Heart left ventricle (tissue), 13 donors: ENCODE data around the gene PLA2G4A.

Experiments
- CTCF ChIP-seq, 12 donors: fragments of 200-600 bp; sonication (generic) in 4 of 12; IDR thresholded peaks; one replicate each; pipeline versions ENCODE4 v1.5.0 to v1.8.0; 2018 to 2022; ENCODE audit warnings: antibody characterized with exemption in 12 of 12, mild to moderate bottlenecking in 5 of 12
- POLR2A ChIP-seq, 2 donors: fragments of 450-650 bp; IDR thresholded peaks; one replicate each; pipeline ENCODE4 v1.6.1; 2017; ENCODE audit warnings: antibody characterized with exemption in 2 of 2, mild to moderate bottlenecking in 2 of 2, moderate library complexity in 2 of 2
- donor health status: ischemic (EF 13 %, LVEDD 7.1; RV severe dilation, severe dysfunction).
- donor health status: DM: no; HTN: yes; CAD: no.
- donor health status: DM: no; HTN: no; CAD: no.
- donor health status: ischemic (EF 25% LVEDD 6.9; RV normal size, moderate dysfunction).
- donor health status: ischemic (EF 25% LVEDD 5.7; RV mildly dilated, moderate dysfunction).
- donor health status: ischemic (EF 35%, LVEDD 5.7; RV mildly dilated, moderate dysfunction).
- donor health status: nonischemic (EF 11% LVEDD 7.7; RV severe dilation, severe dysfunction).
- donor health status: DM: yes; HTN: yes; CAD: no.
- donor health status: PGD.
- donor health status: ischemic (EF 29% LVEDD 5.4; RV normal size, mild dysfunction).
- donor health status: nonischemic (EF 23%, LVEDD 6.1; RV moderate dilation, normal function).

DNA sequence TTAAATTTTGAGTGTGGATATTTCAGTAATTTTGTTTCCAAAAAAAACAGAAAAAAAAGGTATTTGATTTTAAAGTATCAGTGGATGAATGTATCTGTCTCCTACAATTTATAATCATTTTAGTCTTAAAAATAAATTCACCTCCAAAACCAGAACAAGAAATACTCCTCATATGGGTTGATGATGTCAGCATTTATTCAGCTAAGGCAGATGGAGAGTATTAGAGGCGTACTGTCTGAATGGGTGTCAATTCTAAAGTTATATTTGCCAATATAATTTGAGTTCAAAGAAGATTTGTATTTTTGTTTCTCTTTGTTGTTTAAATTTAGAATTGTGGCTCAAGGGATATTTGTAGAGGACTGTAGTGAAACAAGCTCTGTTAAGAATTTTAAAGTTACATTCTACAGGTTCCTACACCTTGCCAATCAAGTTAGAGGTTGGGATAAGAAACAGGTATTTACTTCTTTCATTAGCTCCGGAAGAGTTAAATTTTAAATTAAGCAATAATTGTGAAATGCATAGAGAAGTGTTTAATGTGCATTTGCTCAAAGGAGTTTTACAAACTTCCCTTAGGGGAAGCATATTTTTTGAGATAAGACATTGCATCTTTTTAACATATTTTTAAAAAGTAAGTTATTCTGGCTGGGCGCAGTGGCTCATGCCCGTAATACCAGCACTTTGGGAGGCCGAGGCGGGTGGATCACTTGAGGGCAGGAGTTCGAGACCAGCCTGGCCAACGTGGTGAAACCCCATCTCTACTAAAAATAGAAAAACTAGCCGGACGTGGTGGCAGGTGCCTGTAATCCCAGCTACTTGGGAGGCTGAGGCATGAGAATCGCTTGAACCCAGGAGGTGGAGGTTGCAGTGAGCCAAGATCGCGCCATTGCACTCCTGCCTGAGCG, 1.2 kb downstream of the PLA2G4A start:
- TF ChIP-seq CTCF (IDR thresholded peaks at IDR 0.05) (no peak), POLR2A (IDR thresholded peaks at IDR 0.05) (no peak)
